Measurements from ENCODE around the gene RCAN2.
"Not testable (repeated sequence)": the region's sequence is repeated elsewhere in the genome, so short reads cannot be mapped to it uniquely, and the experiment has no call there.

Gene RCAN2

DNA sequence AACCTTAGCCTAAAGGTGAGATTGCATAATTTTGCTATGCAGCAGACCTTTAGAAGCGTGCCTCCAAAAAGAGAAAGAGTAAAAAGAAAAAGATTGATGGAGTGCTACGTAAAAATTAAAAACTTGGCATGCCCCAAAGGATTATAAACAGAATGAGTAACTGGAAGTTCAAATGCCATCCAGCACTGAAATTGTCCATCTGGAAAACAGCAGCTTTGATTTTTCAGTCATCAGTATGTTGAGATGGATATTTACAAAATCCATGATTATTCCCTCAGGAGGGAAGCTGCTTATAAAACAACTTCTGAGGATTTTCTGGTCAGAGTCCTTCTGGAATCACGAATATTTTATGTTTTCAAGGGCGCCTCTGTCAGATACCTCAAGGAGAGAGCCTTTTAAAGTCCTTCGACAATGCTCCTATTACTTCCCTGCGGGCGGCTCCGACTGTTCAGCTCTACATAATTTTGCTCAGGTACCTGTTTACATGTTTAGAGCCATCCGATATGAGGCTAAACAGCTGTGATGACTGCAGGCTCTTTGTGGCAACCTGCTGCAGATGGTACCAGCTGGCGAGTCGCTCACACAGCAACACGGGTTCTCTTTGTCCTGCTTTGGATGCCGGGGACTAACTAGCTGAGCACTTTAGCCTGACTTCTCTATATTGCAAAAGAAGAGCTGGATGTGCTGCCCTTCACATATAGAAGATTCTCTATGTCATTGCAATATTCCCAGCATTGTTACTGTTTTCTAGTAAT, 83.3 kb downstream of the RCAN2 start:
- Histone ChIP-seq H3K4me1 (ENCODE audit: insufficient read depth, poor library complexity, severe bottlenecking) (no peaks in the 10 kb centered on the region), H3K36me3 (ENCODE audit: low read depth) (no peaks in the 10 kb centered on the region), H3K27me3 (ENCODE audit: insufficient read depth, poor library complexity, severe bottlenecking) (no peaks in the 10 kb centered on the region), H3K9me3 (ENCODE audit: severe bottlenecking) (no peaks in the 10 kb centered on the region), H3K4me3 (ENCODE audit: severe bottlenecking) (no peak overlapping the region), H3K27ac (ENCODE audit: poor library complexity, severe bottlenecking) (no peak overlapping the region)
- ATAC-seq (ENCODE audit: low read depth) (no peak), DNase-seq (ENCODE audit: low spot score) (no peak)
- TF ChIP-seq, protein P1, sequence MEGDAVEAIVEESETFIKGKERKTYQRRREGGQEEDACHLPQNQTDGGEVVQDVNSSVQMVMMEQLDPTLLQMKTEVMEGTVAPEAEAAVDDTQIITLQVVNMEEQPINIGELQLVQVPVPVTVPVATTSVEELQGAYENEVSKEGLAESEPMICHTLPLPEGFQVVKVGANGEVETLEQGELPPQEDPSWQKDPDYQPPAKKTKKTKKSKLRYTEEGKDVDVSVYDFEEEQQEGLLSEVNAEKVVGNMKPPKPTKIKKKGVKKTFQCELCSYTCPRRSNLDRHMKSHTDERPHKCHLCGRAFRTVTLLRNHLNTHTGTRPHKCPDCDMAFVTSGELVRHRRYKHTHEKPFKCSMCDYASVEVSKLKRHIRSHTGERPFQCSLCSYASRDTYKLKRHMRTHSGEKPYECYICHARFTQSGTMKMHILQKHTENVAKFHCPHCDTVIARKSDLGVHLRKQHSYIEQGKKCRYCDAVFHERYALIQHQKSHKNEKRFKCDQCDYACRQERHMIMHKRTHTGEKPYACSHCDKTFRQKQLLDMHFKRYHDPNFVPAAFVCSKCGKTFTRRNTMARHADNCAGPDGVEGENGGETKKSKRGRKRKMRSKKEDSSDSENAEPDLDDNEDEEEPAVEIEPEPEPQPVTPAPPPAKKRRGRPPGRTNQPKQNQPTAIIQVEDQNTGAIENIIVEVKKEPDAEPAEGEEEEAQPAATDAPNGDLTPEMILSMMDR (IDR thresholded peaks at IDR 0.05; ENCODE audit: poor library complexity, severe bottlenecking), result no peak

DNA sequence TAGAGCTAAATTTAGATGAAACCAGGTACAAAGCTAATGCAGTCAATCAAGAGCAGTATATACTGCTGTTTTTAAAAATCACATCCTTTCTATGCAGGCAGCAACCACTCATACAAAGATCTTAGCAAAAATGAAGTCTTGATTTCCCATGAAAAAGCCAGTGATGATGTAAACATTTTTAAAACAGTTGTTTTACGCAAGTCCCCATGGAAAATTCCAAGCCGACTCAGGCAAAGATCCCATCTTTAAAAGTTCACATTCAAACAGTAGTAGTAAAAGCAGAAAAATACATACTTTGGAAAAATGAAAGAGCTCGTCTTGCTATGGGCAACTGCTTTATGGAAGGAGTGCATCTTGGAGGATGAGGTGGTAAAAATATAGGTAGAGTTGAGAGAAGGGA, 84.0 kb downstream of the RCAN2 start:
- ATAC-seq (ENCODE audit: low read depth) (no peak), DNase-seq (ENCODE audit: low spot score) (no peak)
- Histone ChIP-seq H3K4me1 (ENCODE audit: insufficient read depth, poor library complexity, severe bottlenecking) (no peaks in the 10 kb centered on the region), H3K27ac (ENCODE audit: poor library complexity, severe bottlenecking) (no peak overlapping the region), H3K9me3 (ENCODE audit: severe bottlenecking) (no peaks in the 10 kb centered on the region), H3K27me3 (ENCODE audit: insufficient read depth, poor library complexity, severe bottlenecking) (no peaks in the 10 kb centered on the region), H3K36me3 (ENCODE audit: low read depth) (no peaks in the 10 kb centered on the region), H3K4me3 (ENCODE audit: severe bottlenecking) (no peak overlapping the region)
- TF ChIP-seq, protein P1 (IDR thresholded peaks at IDR 0.05; ENCODE audit: poor library complexity, severe bottlenecking), result no peak

DNA sequence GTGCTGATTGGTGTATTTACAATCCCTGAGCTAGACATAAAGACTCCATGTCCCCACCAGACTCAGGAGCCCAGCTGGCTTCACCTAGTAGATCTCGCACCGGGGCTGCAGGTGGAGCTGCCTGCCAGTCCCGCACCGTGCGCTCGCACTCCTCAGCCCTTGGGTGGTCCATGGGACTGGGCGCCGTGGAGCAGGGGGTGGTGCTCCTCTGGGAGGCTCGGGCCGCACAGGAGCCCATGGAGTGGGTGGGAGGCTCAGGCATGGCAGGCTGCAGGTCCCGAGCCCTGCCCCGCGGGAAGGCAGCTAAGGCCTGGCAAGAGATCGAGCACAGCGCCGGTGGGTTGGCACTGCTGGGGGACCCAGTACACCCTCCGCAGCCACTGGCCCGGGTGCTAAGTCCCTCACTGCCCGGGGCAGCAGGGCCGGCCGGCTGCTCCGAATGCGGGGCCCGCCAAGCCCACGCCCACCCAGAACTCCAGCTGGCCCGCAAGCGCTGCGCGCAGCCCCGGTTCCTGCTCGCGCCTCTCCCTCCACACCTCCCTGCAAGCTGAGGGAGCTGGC, 85.5 kb downstream of the RCAN2 start:
- not testable (repeated sequence) for H3K36me3 ChIP-seq (ENCODE audit: low read depth); H3K9me3 ChIP-seq (ENCODE audit: severe bottlenecking); H3K27me3 ChIP-seq (ENCODE audit: insufficient read depth, poor library complexity, severe bottlenecking); H3K4me1 ChIP-seq (ENCODE audit: insufficient read depth, poor library complexity, severe bottlenecking); H3K4me3 ChIP-seq (ENCODE audit: severe bottlenecking); H3K27ac ChIP-seq (ENCODE audit: poor library complexity, severe bottlenecking); DNase-seq (ENCODE audit: low spot score); ATAC-seq (ENCODE audit: low read depth)

DNA sequence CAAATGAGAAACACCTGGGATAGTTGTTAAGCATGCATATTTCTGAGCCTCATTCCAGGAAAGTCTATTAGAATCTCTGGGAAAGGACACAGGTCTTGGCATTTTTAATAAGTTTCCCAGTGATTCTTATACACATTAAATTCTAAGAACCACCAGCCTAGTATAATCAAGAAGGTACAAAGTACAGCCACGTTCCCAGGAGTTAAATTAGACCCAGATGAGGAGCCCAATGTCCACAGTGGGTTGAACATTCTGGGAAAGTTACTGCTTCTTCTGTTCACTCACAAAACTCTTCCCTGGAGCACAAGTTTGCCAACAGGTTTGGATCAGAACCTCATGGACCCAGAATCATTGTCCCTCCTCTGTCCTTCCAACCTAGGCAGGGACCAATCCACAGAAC, 90.4 kb downstream of the RCAN2 start:
- no peak overlapping the region for H3K27ac ChIP-seq (ENCODE audit: poor library complexity, severe bottlenecking)
- H3K27me3 ChIP-seq (ENCODE audit: insufficient read depth, poor library complexity, severe bottlenecking), result peaks cover 4% of the 10 kb centered on the region
- H3K4me3 ChIP-seq (ENCODE audit: severe bottlenecking), result no peak overlapping the region
- DNase-seq (ENCODE audit: low spot score) (no peak), ATAC-seq (ENCODE audit: low read depth) (no peak)
- no peaks in the 10 kb centered on the region for H3K4me1 ChIP-seq (ENCODE audit: insufficient read depth, poor library complexity, severe bottlenecking)
- H3K9me3 ChIP-seq (ENCODE audit: severe bottlenecking), result no peaks in the 10 kb centered on the region
- TF ChIP-seq, protein P1 (IDR thresholded peaks at IDR 0.05; ENCODE audit: poor library complexity, severe bottlenecking), result no peak
- no peaks in the 10 kb centered on the region for H3K36me3 ChIP-seq (ENCODE audit: low read depth)

DNA sequence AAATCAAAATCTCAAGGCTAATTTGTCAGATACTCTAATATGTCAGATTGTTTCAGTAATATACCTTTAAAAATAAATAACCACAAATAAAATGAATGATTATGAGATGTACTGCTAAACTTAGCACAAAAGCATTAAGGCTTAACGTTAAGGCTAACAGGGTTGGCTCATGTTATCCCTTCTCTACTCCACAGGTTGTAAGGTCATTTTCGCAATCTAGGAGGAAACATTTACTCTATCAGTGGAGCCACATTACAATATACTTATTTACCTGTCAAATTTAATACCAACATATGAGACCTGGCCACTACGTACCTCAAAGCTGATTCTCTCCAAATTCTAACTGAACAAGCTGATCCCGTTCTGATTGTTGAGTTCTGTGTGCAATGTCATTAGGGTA, 95.7 kb downstream of the RCAN2 start:
- Histone ChIP-seq H3K36me3 (ENCODE audit: low read depth) (no peaks in the 10 kb centered on the region), H3K4me3 (ENCODE audit: severe bottlenecking) (no peak overlapping the region), H3K9me3 (ENCODE audit: severe bottlenecking) (no peaks in the 10 kb centered on the region), H3K27me3 (ENCODE audit: insufficient read depth, poor library complexity, severe bottlenecking) (peaks cover 4% of the 10 kb centered on the region), H3K4me1 (ENCODE audit: insufficient read depth, poor library complexity, severe bottlenecking) (no peaks in the 10 kb centered on the region), H3K27ac (ENCODE audit: poor library complexity, severe bottlenecking) (no peak overlapping the region)
- ATAC-seq (ENCODE audit: low read depth) (no peak), DNase-seq (ENCODE audit: low spot score) (no peak)
- TF ChIP-seq, protein P1 (IDR thresholded peaks at IDR 0.05; ENCODE audit: poor library complexity, severe bottlenecking), result no peak

All from RWPE2 (cell line).